SJCRH30 (cell line): ENCODE data around the gene ELK3. TPM values are rescaled to one million over a fixed set of nuclear protein-coding genes. Genes with fewer than 3 reads are reported as not detected.

Experiments
- DNase-seq, 2 experiments: peaks; one replicate each; pipeline ENCODE4 v3.0.0-alpha.2; 2015 to 2020
- H3K27ac ChIP-seq: fragments of 250-450 bp; sonication (Bioruptor Pico); 2 replicates; pipeline ENCODE4 v1.5.1; 2020; ENCODE audit warnings: mild to moderate bottlenecking, moderate library complexity
- H3K27me3 ChIP-seq: fragments of 250-450 bp; sonication (Bioruptor Pico); 2 replicates; pipeline ENCODE4 v1.5.1; 2020; ENCODE audit warnings: mild to moderate bottlenecking, moderate library complexity
- H3K36me3 ChIP-seq: fragments of 250-450 bp; sonication (Bioruptor Pico); 2 replicates; pipeline ENCODE4 v1.5.1; 2020; ENCODE audit warnings: mild to moderate bottlenecking, moderate library complexity
- H3K4me1 ChIP-seq: fragments of 250-450 bp; sonication (Bioruptor Pico); 2 replicates; pipeline ENCODE4 v1.5.1; 2020; ENCODE audit warnings: mild to moderate bottlenecking, moderate library complexity
- H3K4me3 ChIP-seq: fragments of 250-450 bp; sonication (Bioruptor Pico); 2 replicates; pipeline ENCODE4 v1.5.1; 2020; ENCODE audit warnings: mild to moderate bottlenecking, moderate library complexity
- H3K9me3 ChIP-seq: fragments of 250-450 bp; sonication (Bioruptor Pico); replicated peaks from 2 replicates; pipeline ENCODE4 v1.5.1; 2020; ENCODE audit warnings: mild to moderate bottlenecking, moderate library complexity
- total RNA-seq: library from RNA; depleted of rRNA; stranded (reverse); fragments of >200 nt; shearing (Covaris generic); gene quantifications from 2 replicates; pipeline ENCODE4 v1.2.3, GENCODE V29; 2014

Gene ELK3
- total RNA-seq, 1 experiment from 2014 or later = 31.8 TPM

- H3K4me3 ChIP-seq = no peak overlapping the region
- H3K4me1 ChIP-seq = peaks cover 21% of the 10 kb centered on the region
- DNase-seq = no peak
- no peak overlapping the region for H3K27ac ChIP-seq
- peaks cover 11% of the 10 kb centered on the region for H3K36me3 ChIP-seq
- no peaks in the 10 kb centered on the region for H3K27me3 ChIP-seq
- H3K9me3 ChIP-seq = no peaks in the 10 kb centered on the region
Measured at GRCh38 chr12:96197503-96198272, 3.5 kb downstream of the ELK3 start.

GRCh38 chr12:96198965-96199364, 4.8 kb downstream of the ELK3 start:
- Histone ChIP-seq H3K27ac (no peak overlapping the region), H3K36me3 (peaks cover 18% of the 10 kb centered on the region), H3K4me3 (no peak overlapping the region), H3K9me3 (0 out of 2 replicates have a peak, but pooled peaks cover 4% of the 10 kb centered on the region), H3K4me1 (peaks cover 18% of the 10 kb centered on the region), H3K27me3 (no peaks in the 10 kb centered on the region)
- no peak for DNase-seq

- DNase-seq = no peak
- H3K27me3 ChIP-seq = no peaks in the 10 kb centered on the region
- H3K4me1 ChIP-seq = peaks cover 18% of the 10 kb centered on the region
- H3K36me3 ChIP-seq = peaks cover 21% of the 10 kb centered on the region
- no peak overlapping the region for H3K27ac ChIP-seq
- no peak overlapping the region for H3K4me3 ChIP-seq
- H3K9me3 ChIP-seq = 0 out of 2 replicates have a peak, but pooled peaks cover 4% of the 10 kb centered on the region
Measured at GRCh38 chr12:96199464-96199863, 5.3 kb downstream of the ELK3 start.

- Histone ChIP-seq H3K36me3 (peaks cover 18% of the 10 kb centered on the region), H3K9me3 (0 out of 2 replicates have a peak, but pooled peaks cover 4% of the 10 kb centered on the region), H3K27me3 (no peaks in the 10 kb centered on the region), H3K4me1 (peaks cover 18% of the 10 kb centered on the region), H3K4me3 (no peak overlapping the region), H3K27ac (no peak overlapping the region)
- no peak for DNase-seq
Measured at GRCh38 chr12:96201272-96202227, 7.4 kb downstream of the ELK3 start.

- Histone ChIP-seq H3K36me3 (peaks cover 11% of the 10 kb centered on the region), H3K4me3 (no peak overlapping the region), H3K27ac (no peak overlapping the region), H3K27me3 (no peaks in the 10 kb centered on the region), H3K4me1 (peaks cover under 1% of the 10 kb centered on the region; the same call in 1 of the 2 replicates), H3K9me3 (peaks cover 4% of the 10 kb centered on the region; the same call in 1 of the 2 replicates)
- no peak for DNase-seq
Measured at GRCh38 chr12:96204381-96204780, 10.2 kb downstream of the ELK3 start.

GRCh38 chr12:96205908-96206307, 11.7 kb downstream of the ELK3 start:
- H3K36me3 ChIP-seq = peaks cover 10% of the 10 kb centered on the region
- DNase-seq = no peak
- H3K27ac ChIP-seq = no peak overlapping the region
- H3K27me3 ChIP-seq = no peaks in the 10 kb centered on the region
- H3K9me3 ChIP-seq = peaks cover 4% of the 10 kb centered on the region; the same call in 1 of the 2 replicates
- H3K4me1 ChIP-seq = no peaks in the 10 kb centered on the region
- no peak overlapping the region for H3K4me3 ChIP-seq

GRCh38 chr12:96206936-96207662, 12.9 kb downstream of the ELK3 start:
- Histone ChIP-seq H3K27me3 (no peaks in the 10 kb centered on the region), H3K27ac (no peak overlapping the region), H3K4me1 (peaks cover 7% of the 10 kb centered on the region), H3K4me3 (no peak overlapping the region), H3K9me3 (peaks cover 4% of the 10 kb centered on the region; the same call in 1 of the 2 replicates), H3K36me3 (peaks cover 10% of the 10 kb centered on the region)
- DNase-seq = no peak

- Histone ChIP-seq H3K27me3 (no peaks in the 10 kb centered on the region), H3K4me1 (peaks cover 12% of the 10 kb centered on the region), H3K36me3 (peaks cover 11% of the 10 kb centered on the region), H3K9me3 (peaks cover 4% of the 10 kb centered on the region; the same call in 1 of the 2 replicates), H3K4me3 (no peak overlapping the region), H3K27ac (no peak overlapping the region)
- no peak for DNase-seq
Measured at GRCh38 chr12:96208346-96208745, 14.2 kb downstream of the ELK3 start.

- DNase-seq = no peak
- H3K27ac ChIP-seq = no peak overlapping the region
- H3K4me3 ChIP-seq = no peak overlapping the region
- H3K27me3 ChIP-seq = no peaks in the 10 kb centered on the region
- peaks cover 8% of the 10 kb centered on the region for H3K36me3 ChIP-seq
- H3K9me3 ChIP-seq = no peaks in the 10 kb centered on the region; the same call in 1 of the 2 replicates
- H3K4me1 ChIP-seq = peaks cover 12% of the 10 kb centered on the region
Measured at GRCh38 chr12:96208801-96209549, 14.8 kb downstream of the ELK3 start.

- no peaks in the 10 kb centered on the region; the same call in 1 of the 2 replicates for H3K9me3 ChIP-seq
- peaks cover 5% of the 10 kb centered on the region for H3K36me3 ChIP-seq
- H3K27me3 ChIP-seq = no peaks in the 10 kb centered on the region
- DNase-seq = no peak
- peaks cover 16% of the 10 kb centered on the region for H3K4me1 ChIP-seq
- H3K27ac ChIP-seq = no peak overlapping the region
- no peak overlapping the region for H3K4me3 ChIP-seq
Measured at GRCh38 chr12:96210376-96211055, 16.3 kb downstream of the ELK3 start.

GRCh38 chr12:96211988-96212387, 17.8 kb downstream of the ELK3 start:
- peaks cover 16% of the 10 kb centered on the region for H3K4me1 ChIP-seq
- no peaks in the 10 kb centered on the region for H3K27me3 ChIP-seq
- H3K36me3 ChIP-seq = peaks cover 5% of the 10 kb centered on the region
- no peak overlapping the region for H3K4me3 ChIP-seq
- peak in 1 of 2 experiments; percentile 55 for DNase-seq
- no peaks in the 10 kb centered on the region; the same call in 1 of the 2 replicates for H3K9me3 ChIP-seq
- no peak overlapping the region for H3K27ac ChIP-seq

GRCh38 chr12:96212456-96213375, 18.5 kb downstream of the ELK3 start:
- no peak for DNase-seq
- H3K9me3 ChIP-seq = no peaks in the 10 kb centered on the region
- H3K27ac ChIP-seq = no peak overlapping the region
- peaks cover 16% of the 10 kb centered on the region for H3K4me1 ChIP-seq
- no peak overlapping the region for H3K4me3 ChIP-seq
- H3K36me3 ChIP-seq = peaks cover 5% of the 10 kb centered on the region
- H3K27me3 ChIP-seq = no peaks in the 10 kb centered on the region
